HG03520 (cell line): ENCODE results near the gene CAGE1.

Experiments used
- ATAC-seq: cut with Tn5 transposase; IDR thresholded peaks from one replicate; pipeline ENCODE4 v1.9.1; 2021; ENCODE audit warnings: mild to moderate bottlenecking, moderate library complexity; ENCODE audit not compliant: unreplicated experiment

CAGE1 gene

GRCh38 chr6:7312616-7313504, 76.7 kb downstream of the CAGE1 start, which contains the start of gene SSR1:
Gene SSR1 (minus strand): TSS chr6:7313199. CDS start chr6:7313120, 79 bp downstream.
- peak; percentile 92 for ATAC-seq

DNA sequence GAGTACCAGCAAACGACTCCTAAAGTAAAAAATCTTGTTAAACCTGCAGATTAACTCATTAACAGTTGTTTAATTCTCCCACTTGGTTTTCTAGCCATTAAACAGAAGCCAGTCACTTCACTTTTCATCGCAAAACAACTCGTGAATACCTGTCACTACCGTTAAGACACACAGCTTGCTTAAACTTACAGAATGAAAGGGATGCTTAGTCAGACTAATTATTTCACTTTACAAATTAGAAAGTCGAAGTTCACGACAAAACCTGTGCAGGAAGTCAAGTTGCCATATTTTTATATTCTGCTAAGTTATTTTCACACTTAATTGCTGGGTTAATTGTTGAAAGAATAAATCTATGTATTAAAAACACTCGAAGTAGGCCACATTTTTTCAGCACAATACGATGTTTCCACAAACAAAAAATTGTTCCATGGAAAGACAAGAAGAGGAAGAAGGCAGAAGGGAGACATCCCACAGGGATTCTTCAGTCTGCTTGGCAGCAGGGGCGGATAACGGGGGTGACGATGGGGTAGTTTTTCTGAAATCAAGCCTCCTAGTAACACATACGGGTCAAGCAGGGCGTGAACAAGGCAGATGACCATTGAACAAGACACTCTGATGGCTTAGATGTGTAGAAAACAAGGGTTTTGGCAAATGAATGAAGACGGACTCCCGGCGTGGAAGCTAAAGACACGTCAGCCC, 77.5 kb downstream of the CAGE1 start:
- no peak for ATAC-seq

DNA sequence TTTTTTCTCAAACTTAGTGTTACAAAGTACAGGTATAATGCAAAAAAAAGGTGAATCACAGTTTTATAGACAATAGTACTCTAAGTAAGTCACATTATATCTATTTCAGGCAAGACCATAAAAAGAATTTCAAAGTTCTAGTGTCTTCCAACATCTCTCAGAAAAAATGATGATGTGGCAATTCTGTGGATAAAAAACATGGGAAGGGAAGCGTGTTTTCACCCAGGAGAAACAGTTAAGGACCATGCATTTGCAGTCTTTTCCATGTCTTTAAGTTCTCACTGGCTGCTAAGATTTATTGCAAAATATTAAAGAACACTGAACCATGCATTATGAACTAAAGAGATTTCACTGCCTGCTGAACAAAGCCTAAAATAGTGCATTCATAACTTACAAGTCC, 78.4 kb downstream of the CAGE1 start:
- no peak for ATAC-seq

GRCh38 chr6:7309050-7309449, 80.5 kb downstream of the CAGE1 start:
- no peak for ATAC-seq

GRCh38 chr6:7307533-7307932, 82.0 kb downstream of the CAGE1 start:
- no peak for ATAC-seq

- no peak for ATAC-seq
These were observed 84.7 kb downstream of the CAGE1 start for GRCh38 chr6:7304821-7305220.

DNA sequence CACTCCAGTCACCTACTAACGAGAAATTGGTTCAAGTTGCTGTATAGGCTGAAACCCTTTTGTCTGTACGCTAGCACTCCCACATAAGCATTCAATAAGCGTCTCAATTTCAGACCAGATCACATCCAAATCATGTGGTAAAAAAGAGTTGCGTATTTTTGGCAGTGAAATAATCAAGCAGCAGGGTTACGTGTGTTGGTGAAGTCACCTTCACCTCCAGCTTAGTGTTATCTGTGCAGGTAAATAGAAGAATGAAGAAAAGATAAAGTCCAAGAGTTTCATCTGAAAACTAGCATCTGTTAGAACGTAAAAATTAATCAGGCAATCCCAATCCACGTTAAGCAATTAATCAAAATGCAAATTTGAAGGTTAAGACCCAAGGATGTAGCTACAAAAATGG, 87.8 kb downstream of the CAGE1 start:
- no peak for ATAC-seq

DNA sequence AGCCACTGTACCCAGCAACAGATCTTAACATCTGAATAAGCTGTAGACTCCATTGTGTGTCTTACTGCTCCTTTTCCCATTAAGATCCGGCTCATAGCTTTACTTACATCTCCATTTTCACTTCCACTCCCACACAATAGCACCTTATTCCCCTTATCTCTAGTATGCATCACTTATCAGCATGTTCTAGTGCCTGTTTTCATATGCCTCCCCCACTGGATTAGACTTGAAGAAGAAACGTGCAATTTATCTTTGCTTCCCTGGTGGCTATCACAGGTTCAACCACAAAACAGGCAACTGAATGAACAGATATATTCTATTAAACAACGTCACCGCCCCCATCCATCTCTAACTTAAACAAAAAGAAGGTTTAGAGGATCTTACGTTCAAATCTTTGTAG, 88.6 kb downstream of the CAGE1 start:
- ATAC-seq = no peak

DNA sequence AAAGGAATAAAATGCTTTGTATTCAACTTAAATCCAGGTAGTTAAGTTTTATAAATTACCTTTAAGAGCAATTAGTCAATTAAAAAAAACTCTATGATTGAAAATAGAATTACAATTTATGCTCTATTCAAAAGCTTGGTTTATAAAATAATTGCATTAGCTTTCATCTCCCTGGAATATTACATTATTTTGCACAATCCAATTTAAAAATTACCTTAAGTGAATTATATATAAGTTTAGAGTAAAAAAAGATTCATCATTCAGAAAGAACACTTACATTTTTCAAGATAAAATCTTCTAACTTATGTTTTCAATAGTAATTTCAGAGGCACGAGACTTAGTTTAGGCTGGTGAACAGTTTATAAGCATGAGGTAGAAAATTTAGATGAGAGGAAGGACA, 91.4 kb downstream of the CAGE1 start:
- ATAC-seq = no peak

- no peak for ATAC-seq
These were observed 92.9 kb downstream of the CAGE1 start for GRCh38 chr6:7296602-7297001.

GRCh38 chr6:7295916-7296315, 93.6 kb downstream of the CAGE1 start:
- no peak for ATAC-seq

- no peak for ATAC-seq
These were observed 96.8 kb downstream of the CAGE1 start for GRCh38 chr6:7292596-7293255.

GRCh38 chr6:7290079-7290478, 99.5 kb downstream of the CAGE1 start:
- ATAC-seq = no peak

- ATAC-seq = no peak
These were observed 104.1 kb downstream of the CAGE1 start for GRCh38 chr6:7285416-7285815.

- no peak for ATAC-seq
These were observed 105.9 kb downstream of the CAGE1 start for GRCh38 chr6:7283676-7284075.

DNA sequence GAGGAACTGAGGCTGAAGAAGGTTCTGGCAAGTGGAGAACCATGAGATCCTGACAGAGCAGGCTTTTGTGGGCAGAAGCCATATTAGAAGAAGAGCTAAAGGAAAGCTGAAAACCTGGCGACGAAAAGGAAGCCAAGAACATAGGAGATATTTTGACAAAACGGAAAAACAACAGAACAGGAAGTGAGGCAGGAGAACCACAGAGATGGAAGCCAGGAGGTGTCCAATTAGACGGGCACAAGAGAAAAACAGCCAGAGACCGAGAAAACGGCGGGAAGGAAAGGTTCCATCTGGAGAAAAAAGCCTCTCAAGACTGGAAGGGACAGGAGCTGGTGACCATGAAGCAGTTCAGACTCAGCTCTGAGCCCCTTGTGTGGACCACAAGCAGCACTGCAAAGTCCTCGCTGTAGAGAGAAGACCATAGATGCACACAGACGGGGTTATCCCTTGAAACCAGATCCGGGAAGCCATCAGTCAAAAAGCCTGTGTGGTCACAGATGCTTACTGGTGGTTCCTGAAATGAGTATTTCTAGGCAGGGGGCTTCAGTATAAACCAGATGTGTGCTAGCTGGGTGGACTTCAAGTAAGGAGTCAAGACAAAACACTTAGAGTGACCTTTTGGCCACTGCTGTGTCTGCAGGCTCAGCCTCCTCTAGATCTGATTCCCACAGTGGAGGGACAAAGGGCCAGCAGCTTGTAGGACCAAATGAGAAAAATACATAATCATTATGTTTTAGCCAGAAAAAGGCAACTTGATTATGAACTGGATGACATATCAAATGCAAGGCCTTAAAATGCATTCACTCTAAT, 107.2 kb downstream of the CAGE1 start:
- no peak for ATAC-seq
